Ishikawa (cell line): Measurements from ENCODE around the gene CKAP5.

Source experiments
- EGR1 ChIP-seq: IDR thresholded peaks from 2 replicates; pipeline ENCODE4 v1.6.1; 2012
- NFIC ChIP-seq: IDR thresholded peaks from 2 replicates; pipeline ENCODE4 v1.6.1; 2012
- RAD21 ChIP-seq: IDR thresholded peaks from 2 replicates; pipeline ENCODE4 v1.6.1; 2012; ENCODE audit warnings: low read depth
- TF ChIP-seq, protein P1 (sequence below): IDR thresholded peaks from 2 replicates; pipeline ENCODE4 v1.6.1; 2012

DNA sequence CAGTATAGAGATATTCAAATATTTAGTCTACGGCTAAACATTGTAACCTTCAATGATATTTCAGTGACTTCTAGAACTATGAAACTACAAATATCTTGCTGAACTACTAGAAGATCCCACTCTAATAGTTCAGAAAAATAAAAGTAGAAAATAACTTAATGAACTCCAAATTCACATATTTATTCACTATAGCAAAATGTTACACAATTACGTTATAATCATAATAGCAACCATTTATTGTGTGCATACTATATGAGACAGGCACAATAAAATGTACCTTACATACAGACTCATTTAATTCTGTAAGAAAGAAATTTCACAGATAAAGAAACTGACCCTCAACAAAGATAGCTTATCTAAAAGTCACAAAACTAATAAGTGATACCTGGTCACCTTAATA, 69.2 kb downstream of the CKAP5 start:
- TF ChIP-seq, protein P1, sequence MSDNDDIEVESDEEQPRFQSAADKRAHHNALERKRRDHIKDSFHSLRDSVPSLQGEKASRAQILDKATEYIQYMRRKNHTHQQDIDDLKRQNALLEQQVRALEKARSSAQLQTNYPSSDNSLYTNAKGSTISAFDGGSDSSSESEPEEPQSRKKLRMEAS = no peak
- TF ChIP-seq RAD21 (no peak), EGR1 (no peak), NFIC (no peak)
